Measurements from ENCODE around the gene RBBP4. TPM values are rescaled to one million over a fixed set of nuclear protein-coding genes. Genes with fewer than 3 reads are reported as not detected.

The RBBP4 gene
- total and polyA plus RNA-seq, 2 of the 8 experiments (the other 6 are each of a cell fraction or from before 2014, with no cell fraction given): 147 to 397 TPM

- peaks cover 0 to 1% of the 10 kb centered on the region in 2 experiments for H4K20me1 ChIP-seq (replicated peaks in 1 of 2; ENCODE audit: control insufficient read depth in 1 of 2, insufficient read depth in 2 of 2, low read length in 2 of 2)
- no peaks in the 10 kb centered on the region for H3K23me2 ChIP-seq (ENCODE audit: low read depth, low read length)
- no peak overlapping the region for H3K4me2 ChIP-seq (ENCODE audit: insufficient read depth in 1 of 2, low read depth in 2 of 2, low read length in 2 of 2)
- H3K79me1 ChIP-seq (ENCODE audit: low read depth, low read length): no peaks in the 10 kb centered on the region
- H3K9ac ChIP-seq (replicated peaks in 1 of 4; ENCODE audit: extremely low read depth in 1 of 4, low read depth in 3 of 4, low read length in 3 of 4): no peak overlapping the region
- no peak overlapping the region for H2BK120ac ChIP-seq (replicated peaks; ENCODE audit: low read depth, low read length)
- no peak overlapping the region for H3K18ac ChIP-seq (ENCODE audit: extremely low read depth, low read length)
- no peaks in the 10 kb centered on the region for H3K9me3 ChIP-seq (ENCODE audit: insufficient read depth in 2 of 2, low read depth in 1 of 2, low read length in 1 of 2)
- no peak overlapping the region for H3K23ac ChIP-seq (ENCODE audit: insufficient read length)
- no peaks in the 10 kb centered on the region for H3K79me2 ChIP-seq (ENCODE audit: control insufficient read depth in 1 of 2, insufficient read depth in 2 of 2, low read length in 2 of 2)
- TF ChIP-seq HDAC2 (IDR thresholded peaks at IDR 0.05; ENCODE audit: borderline replicate concordance in 1 of 2, low read depth in 2 of 2, low read length in 2 of 2): no peak
- TF ChIP-seq CHD1 (IDR thresholded peaks at IDR 0.05; ENCODE audit: low read depth, low read length): no peak
- TF ChIP-seq TBP (IDR thresholded peaks at IDR 0.05; ENCODE audit: low read depth, low read length): no peak
- no peak for TF ChIP-seq POLR2AphosphoS5 (IDR thresholded peaks at IDR 0.05; ENCODE audit: low read depth, low read length)
- no peak for TF ChIP-seq RBBP5 (IDR thresholded peaks at IDR 0.05; ENCODE audit: borderline replicate concordance, low read depth, low read length)
- TF ChIP-seq MAX (IDR thresholded peaks at IDR 0.05): no peak
- no peak for TF ChIP-seq KDM4A (IDR thresholded peaks at IDR 0.05; ENCODE audit: low read depth, low read length, severe bottlenecking)
- TF ChIP-seq SAP30 (IDR thresholded peaks at IDR 0.05; ENCODE audit: insufficient read depth, insufficient replicate concordance, low read length): no peak
- POLR2A ChIA-PET (ENCODE audit: partially characterized antibody): interaction anchor here (0.6 to 15.0 kb wide), 8 partner anchors 6 to 281 kb away, joined by 3 to 124 read pairs (median 4); no protein-coding TSS in a partner anchor
- no peaks in the 10 kb centered on the region for H3K27me3 ChIP-seq (replicated peaks in 1 of 4; ENCODE audit: control insufficient read depth in 3 of 4, extremely low read depth in 1 of 4, insufficient read depth in 3 of 4, low read length in 3 of 4)
- no peak overlapping the region for H3K4ac ChIP-seq (replicated peaks; ENCODE audit: insufficient read length, low read depth, low read length)
- no peak overlapping the region for H2BK12ac ChIP-seq (ENCODE audit: low read depth, low read length)
- no peak overlapping the region for H2BK15ac ChIP-seq (ENCODE audit: low read length)
- FAIRE-seq: peak; percentile 32
- DNase-seq (ENCODE audit: low read depth in 1 of 2, low spot score in 2 of 2): no peak
- 96% methylated on average over 3 of the region's 3 CpGs; no CpG with 5 or more reads in 1 of the 2 experiments for whole genome bisulfite sequencing, 2 experiments (ENCODE audit: extremely low coverage in 1 of 2, insufficient coverage in 1 of 2, insufficient read length in 1 of 2, insufficient replicate concordance in 2 of 2, low coverage in 1 of 2, low lambda C conversion rate in 2 of 2, missing lambda C conversion rate in 1 of 2)
- no peak overlapping the region for H3K27ac ChIP-seq (ENCODE audit: low read depth, low read length)
- no peak overlapping the region for H2AK5ac ChIP-seq (ENCODE audit: low read depth, low read length)
- H2AFZ ChIP-seq (ENCODE audit: low read length): no peak overlapping the region
- no peak overlapping the region for H2BK5ac ChIP-seq (ENCODE audit: low read depth, low read length)
- H3K4me3 ChIP-seq (ENCODE audit: extremely low read depth in 1 of 4, insufficient read depth in 2 of 4, low read depth in 3 of 4, low read length in 4 of 4): no peak overlapping the region
- no peaks in the 10 kb centered on the region for H3K4me1 ChIP-seq (replicated peaks in 1 of 4; ENCODE audit: control insufficient read depth in 3 of 4, insufficient read depth in 4 of 4, low read length in 3 of 4)
- H2BK20ac ChIP-seq (ENCODE audit: low read length): no peak overlapping the region
- no peak overlapping the region for H3K56ac ChIP-seq (replicated peaks; ENCODE audit: insufficient read length, low read depth, low read length)
- no peak overlapping the region for H4K8ac ChIP-seq (ENCODE audit: extremely low read depth, insufficient read depth, low read length)
- CTCF ChIA-PET (ENCODE audit: partially characterized antibody): interaction anchor here (0.9 kb wide), 1 partner anchor 19 kb away, joined by 3 read pairs; no protein-coding TSS in a partner anchor
- H3K14ac ChIP-seq (ENCODE audit: insufficient read length): no peak overlapping the region
- no peak overlapping the region for H4K5ac ChIP-seq (ENCODE audit: insufficient read length, low read depth, low read length)
- no peak overlapping the region for H4K91ac ChIP-seq (replicated peaks; ENCODE audit: insufficient read length, low read length)
- H3K36me3 ChIP-seq (ENCODE audit: control insufficient read depth in 2 of 4, insufficient read depth in 4 of 4, low read length in 3 of 4): peaks cover 23 to 91% (median 58%) of the 10 kb centered on the region in 4 experiments
Observed at GRCh38 chr1:32681999-32682398, 31.0 kb downstream of the RBBP4 start.
